H1 (cell line): ENCODE measurements around the gene IQCF2. TPM values are rescaled to one million over a fixed set of nuclear protein-coding genes. Genes with fewer than 3 reads are reported as not detected.
"Not testable (repeated sequence)": the region's sequence is repeated elsewhere in the genome, so short reads cannot be mapped to it uniquely, and the experiment has no call there.

Experiments
- CTCF ChIA-PET: fragments of 300-600 bp; sonication (Branson Sonifier 250); formaldehyde crosslinking; loops from one replicate; lab custom pipeline; 2021; ENCODE audit not compliant: partially characterized antibody; lab: Charles Lee
- POLR2A ChIA-PET: fragments of 300-600 bp; sonication (Branson Sonifier 250); formaldehyde crosslinking; loops from one replicate; lab custom pipeline; 2021; ENCODE audit warnings: inconsistent platforms; ENCODE audit not compliant: partially characterized antibody; lab: Charles Lee
- DNase-seq, 2 experiments: peaks; one replicate each; pipeline versions ENCODE4 v3.0.0 to v3.0.0-alpha.2; 2010 to 2022; ENCODE audit warnings: low spot score in 2 of 2, low read depth in 1 of 2, mixed read lengths in 1 of 2
- FAIRE-seq: peaks from 2 replicates; lab custom pipeline; 2011; peaks lifted over from hg19 to GRCh38; lab: Jason Lieb, UNC
- H2AFZ ChIP-seq: 2 replicates; pipeline ENCODE4 v1.8.1; 2012; ENCODE audit warnings: low read length, inconsistent platforms
- H2AK5ac ChIP-seq: 2 replicates; pipeline ENCODE4 v1.6.1; 2013; ENCODE audit warnings: low read depth, low read length
- H2BK120ac ChIP-seq: replicated peaks from 2 replicates; pipeline ENCODE3; 2013; ENCODE audit warnings: low read depth, low read length, inconsistent platforms
- H2BK12ac ChIP-seq: 2 replicates; pipeline ENCODE4 v1.6.1; 2013; ENCODE audit warnings: low read depth, low read length
- H2BK15ac ChIP-seq: 2 replicates; pipeline ENCODE4 v1.6.1; 2013; ENCODE audit warnings: low read length
- H2BK20ac ChIP-seq: 2 replicates; pipeline ENCODE4 v1.6.1; 2013; ENCODE audit warnings: low read length
- H2BK5ac ChIP-seq: 2 replicates; pipeline ENCODE4 v1.6.1; 2013; ENCODE audit warnings: low read depth, low read length
- H3K14ac ChIP-seq: 2 replicates; pipeline ENCODE4 v1.6.1; 2013; ENCODE audit warnings: inconsistent platforms; ENCODE audit not compliant: insufficient read length
- H3K18ac ChIP-seq: 2 replicates; pipeline ENCODE4 v1.6.1; 2013; ENCODE audit warnings: low read length; ENCODE audit errors: extremely low read depth
- H3K23ac ChIP-seq: 2 replicates; pipeline ENCODE4 v1.6.1; 2013; ENCODE audit warnings: inconsistent platforms; ENCODE audit not compliant: insufficient read length
- H3K23me2 ChIP-seq: 2 replicates; pipeline ENCODE4 v1.6.1; 2013; ENCODE audit warnings: low read depth, low read length
- H3K27ac ChIP-seq: 2 replicates; pipeline ENCODE4 v1.6.1; 2011; ENCODE audit warnings: low read depth, low read length, inconsistent platforms
- H3K27me3 ChIP-seq, 4 experiments: replicated peaks in 1 of 4; 1 replicate in 1 of 4; 2 replicates in 3 of 4; pipeline versions ENCODE4 v1.6.1 to v1.8.1; 2011 to 2013; ENCODE audit warnings: low read length in 3 of 4, mild to moderate bottlenecking in 3 of 4, inconsistent platforms in 2 of 4, mixed read lengths in 2 of 4, moderate library complexity in 1 of 4; ENCODE audit not compliant: control insufficient read depth in 3 of 4, insufficient read depth in 3 of 4; ENCODE audit errors: extremely low read depth in 1 of 4
- H3K36me3 ChIP-seq, 4 experiments: 2 replicates each; pipeline versions ENCODE4 v1.6.1 to v1.8.1; 2011 to 2013; ENCODE audit warnings: mild to moderate bottlenecking in 4 of 4, low read length in 3 of 4, moderate library complexity in 2 of 4, control low read depth in 1 of 4, inconsistent platforms in 1 of 4; ENCODE audit not compliant: insufficient read depth in 4 of 4, control insufficient read depth in 2 of 4
- H3K4ac ChIP-seq: replicated peaks from 2 replicates; pipeline ENCODE3; 2013; ENCODE audit warnings: low read length, low read depth, mixed read lengths, inconsistent platforms; ENCODE audit not compliant: insufficient read length
- H3K4me1 ChIP-seq, 4 experiments: replicated peaks in 1 of 4; 1 replicate in 1 of 4; 2 replicates in 3 of 4; pipeline versions ENCODE4 v1.6.1 to v1.8.1; 2011 to 2013; ENCODE audit warnings: low read length in 3 of 4, inconsistent platforms in 2 of 4, mixed read lengths in 1 of 4; ENCODE audit not compliant: insufficient read depth in 4 of 4, control insufficient read depth in 3 of 4
- H3K4me2 ChIP-seq, 2 experiments: 2 replicates each; pipeline versions ENCODE4 v1.6.1 to v1.8.1; 2011 to 2013; ENCODE audit warnings: low read depth in 2 of 2, low read length in 2 of 2, control low read depth in 1 of 2, inconsistent platforms in 1 of 2, mild to moderate bottlenecking in 1 of 2; ENCODE audit not compliant: insufficient read depth in 1 of 2
- H3K4me3 ChIP-seq, 4 experiments: fragments of 200-600, 300-600 bp in 1 of 4; sonication (generic), shearing (Covaris generic), sonication (Bioruptor Twin) in 1 of 4; 2 replicates each; pipeline versions ENCODE4 v1.5.1 to v1.8.1; 2011 to 2016; ENCODE audit warnings: low read length in 4 of 4, low read depth in 3 of 4, control low read depth in 2 of 4, inconsistent platforms in 2 of 4, mild to moderate bottlenecking in 2 of 4, mixed read lengths in 1 of 4, moderate library complexity in 1 of 4; ENCODE audit not compliant: insufficient read depth in 2 of 4; ENCODE audit errors: extremely low read depth in 1 of 4
- H3K56ac ChIP-seq: replicated peaks from 2 replicates; pipeline ENCODE3; 2013; ENCODE audit warnings: low read depth, mild to moderate bottlenecking, mixed read lengths, low read length, inconsistent platforms; ENCODE audit not compliant: insufficient read length
- H3K79me1 ChIP-seq: 2 replicates; pipeline ENCODE4 v1.6.1; 2013; ENCODE audit warnings: low read depth, low read length, control low read depth
- H3K79me2 ChIP-seq, 2 experiments: 2 replicates each; pipeline versions ENCODE4 v1.6.1 to v1.8.1; 2012 to 2013; ENCODE audit warnings: low read length in 2 of 2, mild to moderate bottlenecking in 2 of 2, inconsistent platforms in 1 of 2; ENCODE audit not compliant: insufficient read depth in 2 of 2, control insufficient read depth in 1 of 2
- H3K9ac ChIP-seq, 4 experiments: replicated peaks in 1 of 4; 1 replicate in 1 of 4; 2 replicates in 3 of 4; pipeline versions ENCODE4 v1.6.1 to v1.8.1; 2011 to 2013; ENCODE audit warnings: low read depth in 3 of 4, low read length in 3 of 4, control low read depth in 2 of 4, mild to moderate bottlenecking in 2 of 4, moderate library complexity in 2 of 4, inconsistent platforms in 1 of 4; ENCODE audit errors: extremely low read depth in 1 of 4
- H3K9me3 ChIP-seq, 2 experiments: 2 replicates each; pipeline versions ENCODE4 v1.6.1 to v1.8.1; 2012 to 2013; ENCODE audit warnings: mild to moderate bottlenecking in 2 of 2, moderate library complexity in 2 of 2, control low read depth in 1 of 2, inconsistent platforms in 1 of 2, low read depth in 1 of 2, low read length in 1 of 2, mixed read lengths in 1 of 2; ENCODE audit not compliant: insufficient read depth in 2 of 2
- H4K20me1 ChIP-seq, 2 experiments: replicated peaks in 1 of 2; 2 replicates each; pipeline versions ENCODE3 to v1.8.1; 2011 to 2013; ENCODE audit warnings: inconsistent platforms in 2 of 2, low read length in 2 of 2, mild to moderate bottlenecking in 1 of 2; ENCODE audit not compliant: insufficient read depth in 2 of 2, control insufficient read depth in 1 of 2
- H4K5ac ChIP-seq: 2 replicates; pipeline ENCODE4 v1.6.1; 2013; ENCODE audit warnings: low read length, low read depth, mixed read lengths, inconsistent platforms; ENCODE audit not compliant: insufficient read length
- H4K8ac ChIP-seq: 2 replicates; pipeline ENCODE4 v1.8.0; 2013; ENCODE audit warnings: mild to moderate bottlenecking, moderate library complexity, low read length, inconsistent platforms; ENCODE audit not compliant: insufficient read depth; ENCODE audit errors: extremely low read depth
- H4K91ac ChIP-seq: replicated peaks from 2 replicates; pipeline ENCODE3; 2013; ENCODE audit warnings: low read length, mixed read lengths, inconsistent platforms; ENCODE audit not compliant: insufficient read length
- WGBS, 2 experiments: shearing (Covaris generic) in 1 of 2; methylation state at CpG; one replicate each; pipeline versions ENCODE4 v1.1.6 to v1.1.7; 2013 to 2015; ENCODE audit warnings: low lambda C conversion rate in 2 of 2, mixed read lengths in 2 of 2, inconsistent platforms in 1 of 2, low coverage in 1 of 2, missing lambda C conversion rate in 1 of 2; ENCODE audit not compliant: insufficient replicate concordance in 2 of 2, insufficient coverage in 1 of 2, insufficient read length in 1 of 2; ENCODE audit errors: extremely low coverage in 1 of 2, missing lambda C conversion rate in 1 of 2; 5-methylcytosine and 5-hydroxymethylcytosine counted together
- polyA plus RNA-seq, 7 experiments: library from polyadenylated mRNA; depleted of rRNA in 3 of 7; stranded (reverse) in 5 of 7; unstranded in 2 of 7; fragments of >200 nt in 5 of 7; fragments of 200-250 nt in 2 of 7; gene quantifications; 1 replicate in 5 of 7; 2 replicates in 1 of 7; 4 replicates in 1 of 7; pipeline versions ENCODE4 v1.2.1 to v1.2.3, GENCODE V29; 2011 to 2013; ENCODE audit warnings: missing spikeins in 2 of 7, mixed read lengths in 2 of 7
- total RNA-seq: library from RNA; stranded (reverse); fragmentation: NEBNext Ultra II Directional; extraction: Animal tissue kit (Norgen Biotek cat#: 25700); gene quantifications from 2 replicates; pipeline ENCODE4 v1.2.1, GENCODE V29; 2021

Gene IQCF2
- total and polyA plus RNA-seq, 2 of the 8 experiments (the other 6 are each of a cell fraction or from before 2014, with no cell fraction given), result not detected

DNA sequence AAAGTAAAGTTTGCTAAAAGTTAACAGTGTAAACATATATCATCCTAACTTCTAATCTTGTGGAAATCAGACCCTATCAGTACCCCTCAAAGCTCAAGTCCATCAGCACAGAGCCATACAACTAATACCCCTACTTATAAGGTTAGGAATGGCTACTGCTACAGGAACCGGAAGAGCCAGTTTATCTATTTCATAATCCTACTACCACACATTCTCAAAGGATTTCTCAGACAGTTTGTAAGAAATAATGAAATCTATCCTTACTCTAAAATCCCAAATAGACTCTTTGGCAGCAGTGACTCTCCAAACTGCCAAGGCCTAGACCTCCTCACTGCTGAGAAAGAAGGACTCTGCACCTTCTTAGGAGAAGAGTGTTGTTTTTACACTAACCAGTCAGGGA lies 6.0 kb upstream of the IQCF2 start:
- H3K79me1 ChIP-seq, H2BK20ac ChIP-seq, H3K36me3 ChIP-seq, POLR2A ChIA-PET, H3K27me3 ChIP-seq, H3K23me2 ChIP-seq, H4K91ac ChIP-seq, H3K27ac ChIP-seq, H3K9me3 ChIP-seq, H3K4me1 ChIP-seq, H3K18ac ChIP-seq, H2AK5ac ChIP-seq, H3K56ac ChIP-seq, H2BK120ac ChIP-seq, H3K79me2 ChIP-seq, CTCF ChIA-PET, H3K23ac ChIP-seq, H2AFZ ChIP-seq, H4K8ac ChIP-seq, H3K14ac ChIP-seq, FAIRE-seq, H4K20me1 ChIP-seq, H2BK5ac ChIP-seq, H3K4me3 ChIP-seq, H3K4ac ChIP-seq, H2BK15ac ChIP-seq, H3K9ac ChIP-seq, DNase-seq, H2BK12ac ChIP-seq, H3K4me2 ChIP-seq, H4K5ac ChIP-seq: not testable (repeated sequence)
- WGBS, 2 experiments, result 94% methylated on average over 1 of the region's 1 CpG; no CpG with 5 or more reads in 1 of the 2 experiments
